ENCODE results near the gene BACH1.

Gene BACH1

DNA sequence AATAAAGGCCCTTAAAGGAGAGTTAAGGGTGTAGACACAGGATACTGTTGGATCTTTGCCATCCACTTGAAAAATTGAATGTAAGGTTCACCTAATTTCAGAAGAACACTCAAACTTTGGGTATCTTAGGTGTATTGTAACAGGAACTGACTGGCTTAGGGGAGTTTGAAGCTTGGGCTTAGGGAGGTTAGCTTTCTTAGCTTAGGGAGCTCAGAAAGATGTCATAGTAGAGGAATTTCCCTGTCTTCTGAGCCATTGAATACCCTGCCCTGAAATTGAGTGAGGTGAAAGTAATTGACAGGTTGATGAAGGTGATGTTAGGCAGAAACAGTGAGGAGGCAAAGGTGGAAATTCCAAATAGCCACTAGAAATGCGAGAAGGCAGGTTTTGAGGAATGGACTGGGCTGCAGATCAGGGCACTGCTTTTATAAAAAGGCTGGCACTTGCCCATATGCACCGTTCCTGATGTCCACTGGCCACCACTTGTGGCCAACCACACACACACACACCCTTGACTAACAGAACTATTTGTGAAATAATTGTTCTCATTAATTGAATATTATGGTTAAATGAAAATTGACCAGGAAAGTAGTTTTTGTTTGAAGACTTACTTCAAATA is 16.5 kb downstream of the BACH1 start:
- no peak for DNase-seq (ENCODE audit: low spot score)

DNA sequence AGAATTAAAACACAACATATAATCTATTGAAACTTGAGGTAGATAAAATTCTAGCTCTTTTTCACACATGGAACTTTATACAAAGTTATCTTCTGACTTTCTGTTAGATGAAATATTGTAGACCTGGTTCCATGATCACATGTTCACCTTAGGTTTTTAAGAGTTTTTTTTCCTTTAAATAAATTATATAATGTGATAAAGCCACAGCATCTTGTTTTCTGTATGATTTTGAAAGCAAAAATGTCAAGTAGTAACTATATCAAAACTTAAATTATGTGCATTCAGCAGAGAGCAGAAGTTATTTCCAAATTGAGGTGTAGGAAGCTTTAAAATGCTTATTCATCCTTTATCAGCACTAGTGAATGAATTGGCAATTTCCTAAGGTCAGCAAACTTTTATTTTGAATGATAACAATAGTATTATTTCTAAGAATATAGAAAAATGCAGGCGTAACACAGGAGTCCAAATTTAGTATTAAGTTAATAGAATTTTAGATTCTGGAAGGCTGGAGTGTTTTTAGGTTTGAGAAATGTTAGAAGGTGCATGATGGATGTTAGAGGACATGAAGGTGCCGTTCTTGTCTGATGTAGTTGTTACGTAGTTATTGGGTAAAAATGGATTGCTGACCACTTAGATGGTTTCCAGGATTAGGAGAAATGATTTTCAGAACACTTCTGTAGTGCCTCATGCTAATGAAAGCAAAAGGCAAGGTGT is 17.5 kb downstream of the BACH1 start:
- DNase-seq (ENCODE audit: low spot score), result no peak

DNA sequence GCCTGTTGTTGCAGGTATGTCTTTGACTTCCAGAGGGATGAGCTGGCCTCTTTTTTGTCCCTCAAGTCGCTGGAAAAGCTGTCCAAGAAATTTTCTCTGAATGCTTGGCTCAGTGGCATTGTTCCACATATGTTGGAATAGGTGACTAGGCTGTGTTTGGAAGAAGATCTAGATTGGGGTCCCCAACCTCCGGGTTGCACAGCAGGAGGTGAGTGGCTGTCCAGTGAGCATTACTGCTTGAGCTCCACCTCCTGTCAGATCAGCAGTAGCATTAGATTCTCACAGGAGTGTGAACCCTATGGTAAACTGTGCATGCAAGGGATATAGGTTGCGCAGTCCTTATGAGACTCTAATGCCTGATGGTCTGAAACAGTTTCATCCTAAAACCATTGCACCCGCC is 18.1 kb downstream of the BACH1 start:
- no peak for DNase-seq (ENCODE audit: low spot score)

DNA sequence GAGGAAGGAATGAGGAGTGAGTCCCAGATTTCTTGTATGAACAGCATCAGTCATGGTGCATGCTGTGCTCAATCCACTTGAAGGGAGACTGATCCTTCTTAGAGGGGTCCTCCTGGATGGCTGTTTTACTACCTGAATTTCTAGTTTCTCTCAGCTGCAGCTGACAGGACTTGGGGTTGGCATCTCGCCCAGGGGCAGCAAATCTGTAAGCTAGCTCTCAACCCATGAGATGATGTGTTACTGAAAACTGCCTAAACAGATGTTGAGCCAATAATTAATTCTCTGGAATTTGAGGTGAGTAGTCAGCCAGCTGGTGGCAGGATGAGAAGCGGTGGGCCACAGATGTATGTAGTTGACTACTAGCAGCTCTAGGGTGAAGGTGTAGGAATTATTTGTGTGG is 19.6 kb downstream of the BACH1 start:
- no peak for DNase-seq (ENCODE audit: low spot score)

DNA sequence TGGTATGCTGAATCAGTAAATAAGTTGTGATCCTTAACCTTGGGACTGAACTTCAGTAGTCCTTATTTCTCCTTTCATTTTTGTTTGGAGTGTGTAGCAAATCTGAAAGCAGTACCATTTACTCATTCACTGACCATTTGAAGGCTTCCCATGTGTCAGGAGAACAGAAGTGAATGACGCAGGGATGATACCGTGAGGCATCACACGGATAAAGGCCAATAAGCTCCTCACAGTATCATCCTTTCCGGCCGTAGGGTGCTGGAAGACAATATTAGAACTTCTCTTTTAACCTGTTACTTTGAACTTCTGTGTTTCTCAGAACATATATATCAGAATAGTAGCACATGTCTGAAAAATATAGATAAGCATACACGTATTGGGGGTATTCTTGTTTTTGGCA is 21.3 kb downstream of the BACH1 start:
- DNase-seq (ENCODE audit: low spot score), result no peak

DNA sequence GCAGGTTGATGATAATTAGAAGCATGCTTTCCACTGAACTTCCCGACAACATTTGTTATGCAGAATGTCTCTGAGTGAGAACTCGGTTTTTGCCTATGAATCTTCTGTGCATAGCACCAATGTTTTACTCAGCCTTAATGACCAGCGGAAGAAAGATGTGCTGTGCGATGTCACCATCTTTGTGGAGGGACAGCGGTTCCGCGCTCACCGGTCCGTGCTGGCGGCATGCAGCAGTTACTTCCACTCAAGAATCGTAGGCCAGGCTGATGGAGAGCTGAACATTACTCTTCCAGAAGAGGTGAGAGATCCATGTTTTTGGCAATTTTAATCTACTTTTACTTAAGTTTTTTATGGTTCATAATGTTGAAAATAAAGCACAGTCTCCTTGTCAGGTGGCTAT is 22.5 kb downstream of the BACH1 start:
- no peak for DNase-seq (ENCODE audit: low spot score)

DNA sequence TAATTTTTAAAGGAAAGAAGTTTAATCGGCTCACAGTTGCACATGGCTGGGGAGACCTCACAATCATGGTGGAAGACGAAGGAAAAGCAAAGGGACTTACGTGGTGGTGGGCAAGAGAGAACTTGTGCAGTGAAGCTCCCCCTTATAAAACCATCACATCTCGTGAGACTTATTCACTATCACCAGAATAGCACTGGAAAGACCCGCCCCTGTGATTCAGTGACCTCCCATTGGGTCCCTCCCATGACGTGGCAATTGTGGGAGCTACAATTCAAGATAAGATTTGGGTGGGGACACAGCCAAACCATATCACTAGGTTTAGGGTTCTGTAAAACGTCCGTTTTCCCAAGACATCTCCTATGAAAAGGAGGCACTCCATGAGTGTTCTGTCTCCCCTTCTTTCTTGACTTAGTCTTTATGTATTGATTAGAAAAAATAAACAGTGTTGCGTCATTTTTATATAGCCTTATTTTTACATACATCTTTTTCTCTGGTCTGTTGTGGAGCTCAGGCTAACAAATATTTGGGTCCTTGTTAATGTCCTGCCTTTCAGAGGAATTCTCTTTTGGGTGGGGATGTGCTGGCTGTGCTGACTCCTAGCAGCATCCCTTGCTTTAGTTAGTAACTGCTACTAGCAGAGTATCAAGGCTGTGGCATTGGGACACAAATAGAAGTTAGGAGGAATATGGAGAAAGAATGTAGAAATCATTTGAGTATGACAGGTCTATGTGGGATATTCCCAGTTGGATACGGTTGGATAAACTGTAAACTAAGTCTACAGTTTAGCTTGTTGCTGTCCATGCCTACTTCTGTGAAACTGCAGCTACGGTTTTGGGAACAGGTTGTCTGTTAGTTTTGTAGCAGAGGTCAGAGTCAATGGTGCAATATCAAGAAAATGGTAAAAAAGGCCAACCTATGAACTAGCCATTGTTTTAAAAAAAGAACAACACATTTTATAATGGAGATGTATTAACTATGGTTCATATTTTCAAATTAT is 23.5 kb downstream of the BACH1 start:
- no peak for DNase-seq (ENCODE audit: low spot score)

DNA sequence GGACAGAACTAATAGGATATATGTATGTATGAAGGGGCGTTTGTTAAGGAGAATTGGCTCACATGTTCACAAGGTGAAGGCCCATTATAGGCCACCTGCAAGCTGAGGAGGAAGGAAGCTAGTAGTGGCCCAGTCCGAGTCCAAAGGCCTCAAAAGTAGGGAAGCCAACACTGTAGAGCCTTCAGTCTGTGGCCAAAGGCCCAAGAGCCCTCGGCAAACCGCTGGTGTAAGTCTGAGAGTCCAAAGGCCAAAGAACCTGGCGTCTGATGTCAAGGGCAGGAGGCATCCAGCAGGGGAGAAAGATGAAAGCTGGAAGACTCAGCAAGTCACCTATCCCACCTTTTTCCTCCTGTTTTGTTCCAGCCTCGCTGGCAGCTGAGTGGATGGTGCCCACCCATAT is 24.5 kb downstream of the BACH1 start:
- DNase-seq (ENCODE audit: low spot score), result no peak

DNA sequence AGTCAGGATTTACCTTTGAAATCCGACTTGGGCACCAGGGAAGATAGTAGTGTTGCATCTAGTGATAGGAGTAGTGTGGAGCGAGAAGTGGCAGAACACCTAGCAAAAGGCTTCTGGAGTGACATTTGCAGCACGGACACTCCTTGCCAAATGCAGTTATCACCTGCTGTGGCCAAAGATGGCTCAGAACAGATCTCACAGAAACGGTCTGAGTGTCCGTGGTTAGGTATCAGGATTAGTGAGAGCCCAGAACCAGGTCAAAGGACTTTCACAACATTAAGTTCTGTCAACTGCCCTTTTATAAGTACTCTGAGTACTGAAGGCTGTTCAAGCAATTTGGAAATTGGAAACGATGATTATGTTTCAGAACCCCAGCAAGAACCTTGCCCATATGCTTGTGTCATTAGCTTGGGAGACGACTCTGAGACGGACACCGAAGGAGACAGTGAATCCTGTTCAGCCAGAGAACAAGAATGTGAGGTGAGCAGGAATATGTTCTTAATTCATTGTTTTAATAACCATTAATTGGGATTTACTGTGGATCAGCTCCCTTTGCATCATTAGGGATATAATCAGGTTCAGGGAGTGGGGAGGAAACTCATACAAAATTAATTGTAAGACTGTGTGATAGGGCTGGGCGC is 28.3 kb downstream of the BACH1 start:
- no peak for DNase-seq (ENCODE audit: low spot score)

DNA sequence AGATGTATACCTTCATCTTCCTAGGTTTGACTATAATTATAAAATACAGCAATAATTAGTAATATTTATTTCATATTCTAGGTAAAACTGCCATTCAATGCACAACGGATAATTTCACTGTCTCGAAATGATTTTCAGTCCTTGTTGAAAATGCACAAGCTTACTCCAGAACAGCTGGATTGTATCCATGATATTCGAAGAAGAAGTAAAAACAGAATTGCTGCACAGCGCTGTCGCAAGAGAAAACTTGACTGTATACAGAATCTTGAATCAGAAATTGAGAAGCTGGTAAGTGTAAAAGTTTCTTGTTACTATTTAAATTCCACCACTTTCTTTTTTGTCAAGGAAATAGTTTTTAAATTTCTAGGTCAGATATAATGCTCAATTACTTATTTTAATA is 30.7 kb downstream of the BACH1 start:
- DNase-seq (ENCODE audit: low spot score), result no peak

DNA sequence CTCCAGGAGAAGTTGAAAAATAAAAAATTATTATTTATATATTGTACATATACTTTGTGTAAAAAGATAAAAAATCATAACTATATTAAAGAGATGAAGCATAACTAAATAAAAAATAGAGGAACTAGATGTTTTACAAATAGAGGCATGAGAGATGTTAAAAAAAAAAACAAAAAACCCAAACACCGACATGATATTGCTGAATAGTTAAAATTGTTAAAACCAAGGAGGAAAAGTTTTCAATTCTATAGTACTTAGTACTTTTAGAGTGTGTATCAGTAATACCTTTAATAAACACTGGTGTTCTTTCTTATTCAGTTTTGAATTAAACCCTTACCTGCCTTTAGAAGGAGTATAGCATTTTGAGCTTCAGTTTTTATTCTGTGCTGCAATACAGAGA is 32.1 kb downstream of the BACH1 start:
- no peak for DNase-seq (ENCODE audit: low spot score)

DNA sequence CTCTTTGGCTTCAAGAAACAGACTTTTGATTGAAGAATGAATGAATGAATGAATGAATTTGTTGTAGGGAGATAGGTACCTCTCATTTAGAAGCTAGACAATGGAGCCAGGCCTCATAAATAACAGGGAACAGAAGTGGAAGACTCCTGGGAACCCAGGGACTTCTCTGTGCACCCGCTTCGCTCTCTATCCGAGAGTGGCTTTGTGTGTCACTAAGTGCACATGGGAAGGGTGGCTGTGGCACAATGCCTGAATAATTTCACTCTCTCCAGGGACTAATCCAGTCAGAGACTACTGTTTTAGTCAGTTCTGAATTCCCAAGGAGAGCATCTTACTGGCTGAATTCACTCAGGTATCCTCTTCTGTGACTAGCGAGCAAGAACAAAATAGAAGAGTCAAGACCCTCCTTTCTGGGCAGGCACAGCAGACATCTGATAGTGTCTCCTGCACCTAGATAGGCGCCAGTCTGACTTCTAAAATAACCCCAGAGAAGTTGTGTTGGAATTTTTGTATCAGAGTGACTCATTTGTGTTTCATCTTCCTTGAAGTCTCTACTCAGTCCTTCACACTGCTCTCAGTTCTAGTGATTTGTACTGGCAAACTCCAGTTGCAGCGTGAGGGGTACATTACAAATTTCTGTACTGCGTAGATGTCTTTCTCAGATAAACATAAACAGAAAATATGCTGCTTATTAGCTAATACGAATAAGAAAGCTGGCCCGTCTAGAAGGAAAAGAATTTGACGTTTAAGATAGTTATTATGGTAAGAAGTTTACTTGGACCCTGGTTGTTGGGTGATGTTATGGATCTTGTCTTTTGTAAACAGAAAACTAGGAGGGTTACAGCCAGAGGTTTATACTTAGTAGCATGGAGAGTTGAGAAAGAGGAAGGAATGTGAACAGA is 34.0 kb downstream of the BACH1 start:
- no peak for DNase-seq (ENCODE audit: low spot score)

DNA sequence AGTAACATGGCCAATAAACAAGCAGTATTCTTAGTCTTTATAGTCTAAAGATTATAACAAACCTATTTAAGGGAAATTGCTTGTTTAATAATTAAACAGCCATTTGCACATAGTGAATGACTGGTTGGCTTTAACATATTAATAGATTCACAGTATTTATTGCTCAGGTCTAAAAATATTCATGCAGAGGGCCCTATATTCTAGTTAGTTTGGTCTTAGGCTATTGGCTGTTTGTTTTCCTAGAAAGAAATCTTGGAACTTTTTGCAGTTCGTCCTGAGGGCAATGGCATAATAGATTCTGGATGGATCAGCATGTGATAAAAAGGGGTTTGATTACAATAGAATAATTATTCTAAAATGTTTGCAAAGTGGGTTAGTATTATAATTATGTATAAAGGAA is 34.7 kb downstream of the BACH1 start:
- DNase-seq (ENCODE audit: low spot score), result no peak

DNA sequence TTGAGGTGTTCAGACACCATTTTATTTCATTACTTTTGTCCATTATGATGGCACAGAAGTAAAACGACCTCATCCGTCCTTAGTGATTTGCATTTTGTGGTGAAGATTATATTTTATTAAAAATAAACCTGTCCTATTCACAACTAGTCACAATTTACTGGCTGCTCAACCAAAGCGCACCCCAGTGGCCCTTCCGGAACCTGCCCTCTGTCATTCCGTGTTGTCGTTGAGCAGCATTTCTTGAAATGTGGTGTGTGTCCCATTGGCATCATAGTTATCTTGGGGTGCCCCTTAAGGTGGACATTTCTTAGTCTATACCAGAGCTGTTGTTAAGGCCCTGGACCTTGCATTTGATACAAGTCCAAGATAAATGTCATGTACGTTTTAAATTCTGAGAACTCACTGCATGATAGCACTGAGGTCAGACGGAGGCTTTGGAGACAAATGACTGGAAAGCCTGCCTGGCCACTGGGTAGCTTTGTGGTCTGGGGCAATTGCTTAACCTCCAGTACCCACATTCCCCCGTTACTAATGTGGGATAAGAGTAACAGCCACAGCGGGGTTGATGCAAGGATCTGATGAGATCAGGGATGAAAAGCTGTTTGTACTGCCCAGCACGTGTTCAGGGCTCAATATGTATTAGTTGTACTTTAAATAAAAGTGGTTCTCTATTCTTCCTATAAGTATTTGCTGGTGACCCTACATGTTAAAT is 36.2 kb downstream of the BACH1 start:
- DNase-seq (ENCODE audit: low spot score), result no peak

DNA sequence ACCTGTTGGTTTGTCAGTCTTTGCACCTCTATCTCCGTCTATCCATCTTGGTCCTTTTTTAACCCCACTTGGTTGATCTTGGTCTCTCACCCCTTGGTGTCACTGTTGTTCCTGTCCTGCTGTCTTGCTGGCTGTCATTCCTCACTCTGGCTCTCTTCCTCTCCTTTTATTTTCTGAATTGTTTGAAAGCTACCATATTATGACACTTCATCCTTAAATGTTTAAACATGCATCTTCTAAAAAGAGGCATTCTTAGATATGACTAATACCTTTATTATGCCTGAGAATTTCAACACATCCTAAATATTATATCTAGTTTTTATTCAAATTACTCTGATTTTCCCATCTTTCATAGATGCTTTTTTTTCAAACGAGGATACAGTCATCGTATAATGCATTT is 37.0 kb downstream of the BACH1 start:
- no peak for DNase-seq (ENCODE audit: low spot score)

DNA sequence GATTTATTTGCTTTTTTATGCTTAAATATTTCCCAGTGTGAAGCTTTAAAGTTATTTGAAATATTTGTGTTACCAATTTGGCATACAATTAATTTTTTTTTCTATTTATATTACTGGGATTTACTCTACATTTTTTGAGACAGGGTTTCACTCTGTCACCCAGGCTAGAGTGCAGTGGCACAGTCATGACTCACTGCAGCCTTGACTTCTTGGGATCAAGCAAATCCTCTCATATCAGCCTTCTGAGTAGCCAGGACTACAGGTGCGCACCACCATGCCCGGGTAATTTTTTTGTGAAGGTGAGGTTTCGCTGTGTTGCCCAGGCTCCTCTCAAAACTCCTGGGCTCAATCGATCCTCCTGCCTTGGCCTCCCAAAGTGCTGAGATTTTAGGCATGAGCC is 39.5 kb downstream of the BACH1 start:
- DNase-seq (ENCODE audit: low spot score), result no peak

DNA sequence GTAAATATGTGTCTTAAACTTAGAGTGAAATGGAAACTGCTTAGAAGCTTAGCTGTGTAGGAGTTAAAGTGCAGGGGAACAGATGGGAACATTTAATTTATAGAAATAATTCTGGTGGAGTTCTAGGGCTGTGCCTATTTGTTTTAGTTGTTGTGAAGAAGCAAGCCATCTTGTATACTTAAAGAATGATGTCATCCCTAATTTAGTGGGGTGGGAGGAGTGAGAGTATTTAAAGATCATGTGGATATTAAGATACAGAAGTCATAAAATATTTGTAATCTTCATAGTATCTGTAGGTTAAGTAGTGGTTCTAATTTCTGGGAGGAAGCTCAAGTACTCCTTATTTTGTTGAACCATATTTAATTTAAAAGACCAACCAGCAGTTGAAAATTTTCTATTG is 41.5 kb downstream of the BACH1 start:
- no peak for DNase-seq (ENCODE audit: low spot score)

DNA sequence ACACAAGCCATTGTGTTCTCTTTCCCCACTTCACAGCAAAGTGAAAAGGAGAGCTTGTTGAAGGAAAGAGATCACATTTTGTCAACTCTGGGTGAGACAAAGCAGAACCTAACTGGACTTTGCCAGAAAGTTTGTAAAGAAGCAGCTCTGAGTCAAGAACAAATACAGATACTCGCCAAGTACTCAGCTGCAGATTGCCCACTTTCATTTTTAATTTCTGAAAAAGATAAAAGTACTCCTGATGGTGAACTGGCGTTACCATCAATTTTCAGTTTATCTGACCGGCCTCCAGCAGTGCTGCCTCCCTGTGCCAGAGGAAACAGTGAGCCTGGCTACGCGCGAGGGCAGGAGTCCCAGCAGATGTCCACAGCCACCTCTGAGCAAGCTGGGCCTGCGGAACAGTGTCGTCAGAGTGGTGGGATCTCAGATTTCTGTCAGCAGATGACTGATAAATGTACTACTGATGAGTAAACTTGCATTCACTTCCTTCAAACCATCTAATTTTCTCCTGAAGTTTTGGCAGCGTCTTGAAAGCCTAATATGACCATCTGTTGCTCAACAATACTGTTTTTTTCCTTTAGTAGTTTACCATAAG is 43.7 kb downstream of the BACH1 start:
- DNase-seq (ENCODE audit: low spot score), result no peak

DNA sequence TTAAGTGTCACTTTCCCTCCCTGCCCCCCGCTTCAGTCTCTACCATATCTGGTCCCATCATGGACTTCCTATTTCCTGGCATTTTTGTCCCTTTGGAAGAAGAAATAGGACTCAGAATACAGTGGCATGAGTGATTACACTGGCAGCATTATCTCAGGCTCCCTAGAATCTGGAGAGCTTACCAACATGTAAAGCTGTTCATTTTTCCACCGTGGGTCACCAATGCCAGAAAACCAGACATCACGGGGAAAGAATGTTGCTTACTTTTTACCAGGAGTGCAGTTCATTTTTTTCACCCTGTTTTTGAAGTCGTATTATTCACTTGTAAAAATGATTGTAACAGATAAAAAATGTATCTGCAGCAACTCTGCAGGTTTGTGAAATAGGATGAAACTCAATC is 44.8 kb downstream of the BACH1 start:
- DNase-seq (ENCODE audit: low spot score), result no peak

DNA sequence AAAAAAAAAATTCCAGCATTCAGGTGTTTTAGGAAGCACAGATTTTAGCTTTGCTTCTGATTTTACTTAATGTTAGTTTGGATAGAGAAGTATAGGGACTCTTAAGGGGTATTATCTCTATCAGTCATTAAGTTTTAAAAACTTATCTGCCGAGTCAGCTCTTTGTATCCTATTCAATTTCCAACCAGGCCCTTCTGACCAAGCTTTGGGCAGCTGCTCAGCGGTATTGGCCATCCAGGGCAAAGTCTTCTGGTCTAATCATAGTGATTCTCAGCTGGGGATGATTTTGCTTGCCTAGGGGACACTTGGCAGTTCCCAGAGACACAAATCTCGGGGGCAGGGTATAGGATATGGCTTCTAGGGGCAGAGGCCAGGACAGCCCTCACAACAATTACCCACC is 47.6 kb downstream of the BACH1 start:
- DNase-seq (ENCODE audit: low spot score), result no peak

All from COLO829 (cell line).